HepG2 (cell line): ENCODE data around the gene CPNE1. TPM values are rescaled to one million over a fixed set of nuclear protein-coding genes. Genes with fewer than 3 reads are reported as not detected.

ENCODE experiments used
- CBFB ChIP-seq: sonication (generic); formaldehyde crosslinking; IDR thresholded peaks from 2 replicates; pipeline ENCODE4 v1.4.0; 2020; ENCODE audit warnings: missing genetic modification reagents
- HOXA7 ChIP-seq: sonication (generic); formaldehyde crosslinking; IDR thresholded peaks from 2 replicates; pipeline ENCODE4 v1.8.1; 2022; ENCODE audit warnings: mild to moderate bottlenecking, missing genetic modification reagents, moderate library complexity
- IKZF1 ChIP-seq: fragments of 450-650 bp; IDR thresholded peaks from 2 replicates; pipeline ENCODE4 v1.7.1; 2016
- MATR3 ChIP-seq: sonication (generic); formaldehyde crosslinking; IDR thresholded peaks from 2 replicates; pipeline ENCODE4 v1.4.0; 2020; ENCODE audit warnings: missing genetic modification reagents
- PAF1 ChIP-seq: IDR thresholded peaks from 2 replicates; pipeline ENCODE4 v1.6.1; 2016; ENCODE audit warnings: missing genetic modification reagents, missing compliant biosample characterization
- REL ChIP-seq: sonication (generic); formaldehyde crosslinking; conservative IDR thresholded peaks from 2 replicates; pipeline ENCODE4 v1.8.0; 2022; ENCODE audit warnings: mild to moderate bottlenecking, missing genetic modification reagents, moderate library complexity
- SOX5 ChIP-seq: IDR thresholded peaks from 2 replicates; pipeline ENCODE4 v1.6.1; 2016; ENCODE audit warnings: borderline replicate concordance
- ZNF44 ChIP-seq: sonication (generic); formaldehyde crosslinking; IDR thresholded peaks from 2 replicates; pipeline ENCODE4 v1.5.1; 2020; ENCODE audit warnings: mild to moderate bottlenecking, missing genetic modification reagents
- ZNF530 ChIP-seq: sonication (generic); formaldehyde crosslinking; IDR thresholded peaks from 2 replicates; pipeline ENCODE4 v1.5.0; 2020; ENCODE audit warnings: low read depth, mild to moderate bottlenecking, missing genetic modification reagents
- ZNF547 ChIP-seq: sonication (generic); formaldehyde crosslinking; IDR thresholded peaks from 2 replicates; pipeline ENCODE4 v1.5.1; 2020; ENCODE audit warnings: mild to moderate bottlenecking, missing genetic modification reagents
- ZNF572 ChIP-seq: sonication (generic); formaldehyde crosslinking; IDR thresholded peaks from 2 replicates; pipeline ENCODE4 v1.5.1; 2020; ENCODE audit warnings: mild to moderate bottlenecking, missing genetic modification reagents
- ZNF749 ChIP-seq: sonication (generic); formaldehyde crosslinking; IDR thresholded peaks from 2 replicates; pipeline ENCODE4 v1.8.0; 2022; ENCODE audit warnings: mild to moderate bottlenecking, missing genetic modification reagents, moderate library complexity, borderline replicate concordance
- polyA plus RNA-seq, 8 experiments: library from polyadenylated mRNA; depleted of rRNA in 3 of 8; stranded (reverse) in 7 of 8; unstranded in 1 of 8; fragments of >200 nt; fragmentation: Illumina TruSeq in 4 of 8; extraction: Trizol in 4 of 8; gene quantifications; 2 replicates each; pipeline versions ENCODE4 v1.2.1 to v1.2.3, GENCODE V29; 2011 to 2016; ENCODE audit warnings: low read depth in 4 of 8, missing spikeins in 1 of 8, mixed read lengths in 1 of 8; ENCODE audit not compliant: insufficient read depth in 1 of 8
- total RNA-seq, 5 experiments: library from RNA; depleted of rRNA; stranded (reverse); fragments of >200 nt; fragmentation: Illumina TruSeq; extraction: Trizol; gene quantifications; 2 replicates each; pipeline ENCODE4 v1.2.3, GENCODE V29; 2016; ENCODE audit warnings: low read depth in 1 of 5
- TF ChIP-seq, protein P1 (sequence below): sonication (generic); formaldehyde crosslinking; IDR thresholded peaks from 2 replicates; pipeline ENCODE4 v1.5.1; 2020; ENCODE audit warnings: mild to moderate bottlenecking, missing genetic modification reagents, borderline replicate concordance
- TF ChIP-seq, protein P2 (sequence below): sonication (generic); formaldehyde crosslinking; IDR thresholded peaks from 2 replicates; pipeline ENCODE4 v1.4.0; 2020; ENCODE audit warnings: mild to moderate bottlenecking, missing genetic modification reagents
- TF ChIP-seq, protein P3 (sequence below): sonication (generic); formaldehyde crosslinking; IDR thresholded peaks from 2 replicates; pipeline ENCODE4 v1.8.1; 2023; ENCODE audit warnings: mild to moderate bottlenecking, moderate library complexity, missing genetic modification reagents

Gene CPNE1
- total and polyA plus RNA-seq, 2 of the 13 experiments (the other 11 are each of a cell fraction or from before 2014, with no cell fraction given): 408 to 431 TPM

DNA sequence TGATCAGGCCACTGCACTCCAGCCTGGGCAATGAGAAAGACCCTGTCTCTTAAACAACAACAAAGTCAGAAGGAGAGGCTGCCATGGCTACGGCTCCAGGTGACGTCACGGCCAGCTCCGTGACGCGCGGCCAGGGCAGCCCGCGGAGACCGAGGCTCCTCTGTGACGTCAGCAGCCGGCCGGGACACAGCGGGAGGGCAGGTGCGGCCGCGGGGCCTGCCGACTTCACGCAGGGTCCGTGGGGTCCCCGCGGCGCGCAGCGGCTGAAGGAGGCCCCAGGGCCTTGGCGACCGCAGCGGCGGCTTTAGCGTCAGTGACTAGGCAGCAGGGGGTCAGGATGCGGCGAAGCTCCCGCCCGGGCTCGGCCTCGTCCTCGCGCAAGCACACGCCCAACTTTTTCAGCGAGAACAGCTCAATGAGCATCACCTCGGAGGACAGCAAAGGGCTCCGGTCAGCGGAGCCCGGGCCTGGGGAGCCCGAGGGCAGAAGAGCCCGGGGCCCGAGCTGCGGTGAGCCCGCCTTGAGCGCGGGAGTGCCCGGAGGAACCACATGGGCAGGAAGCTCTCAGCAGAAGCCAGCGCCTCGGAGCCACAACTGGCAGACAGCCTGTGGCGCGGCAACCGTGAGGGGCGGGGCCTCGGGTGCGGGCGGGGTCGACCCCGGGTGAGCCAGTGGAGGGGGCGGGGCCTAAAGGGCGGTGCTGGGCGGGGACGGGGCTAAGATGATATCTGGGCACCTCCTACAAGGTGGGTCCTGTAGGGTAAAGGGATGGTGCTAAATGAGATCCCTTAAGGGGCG lies 48.8 kb downstream of the CPNE1 start, which contains the start of gene SPAG4 (continued):
- no peak for TF ChIP-seq IKZF1
- TF ChIP-seq CBFB (CRISPR knock-in tag): 0 out of 2 replicates have a peak, but pooled peaks have one; percentile 28
- TF ChIP-seq ZNF749 (CRISPR knock-in tag): peak; percentile 97; the same call in 1 of the 2 replicates
- TF ChIP-seq SOX5 (CRISPR knock-in tag): no peak
- TF ChIP-seq ZNF572 (CRISPR knock-in tag): peak; percentile 76; the same call in 1 of the 2 replicates
- no peak for TF ChIP-seq PAF1 (CRISPR knock-in tag)
- peak; percentile 94; the same call in 1 of the 2 replicates for TF ChIP-seq ZNF44 (CRISPR knock-in tag)
- TF ChIP-seq MATR3 (CRISPR knock-in tag): no peak
- TF ChIP-seq, protein P1, sequence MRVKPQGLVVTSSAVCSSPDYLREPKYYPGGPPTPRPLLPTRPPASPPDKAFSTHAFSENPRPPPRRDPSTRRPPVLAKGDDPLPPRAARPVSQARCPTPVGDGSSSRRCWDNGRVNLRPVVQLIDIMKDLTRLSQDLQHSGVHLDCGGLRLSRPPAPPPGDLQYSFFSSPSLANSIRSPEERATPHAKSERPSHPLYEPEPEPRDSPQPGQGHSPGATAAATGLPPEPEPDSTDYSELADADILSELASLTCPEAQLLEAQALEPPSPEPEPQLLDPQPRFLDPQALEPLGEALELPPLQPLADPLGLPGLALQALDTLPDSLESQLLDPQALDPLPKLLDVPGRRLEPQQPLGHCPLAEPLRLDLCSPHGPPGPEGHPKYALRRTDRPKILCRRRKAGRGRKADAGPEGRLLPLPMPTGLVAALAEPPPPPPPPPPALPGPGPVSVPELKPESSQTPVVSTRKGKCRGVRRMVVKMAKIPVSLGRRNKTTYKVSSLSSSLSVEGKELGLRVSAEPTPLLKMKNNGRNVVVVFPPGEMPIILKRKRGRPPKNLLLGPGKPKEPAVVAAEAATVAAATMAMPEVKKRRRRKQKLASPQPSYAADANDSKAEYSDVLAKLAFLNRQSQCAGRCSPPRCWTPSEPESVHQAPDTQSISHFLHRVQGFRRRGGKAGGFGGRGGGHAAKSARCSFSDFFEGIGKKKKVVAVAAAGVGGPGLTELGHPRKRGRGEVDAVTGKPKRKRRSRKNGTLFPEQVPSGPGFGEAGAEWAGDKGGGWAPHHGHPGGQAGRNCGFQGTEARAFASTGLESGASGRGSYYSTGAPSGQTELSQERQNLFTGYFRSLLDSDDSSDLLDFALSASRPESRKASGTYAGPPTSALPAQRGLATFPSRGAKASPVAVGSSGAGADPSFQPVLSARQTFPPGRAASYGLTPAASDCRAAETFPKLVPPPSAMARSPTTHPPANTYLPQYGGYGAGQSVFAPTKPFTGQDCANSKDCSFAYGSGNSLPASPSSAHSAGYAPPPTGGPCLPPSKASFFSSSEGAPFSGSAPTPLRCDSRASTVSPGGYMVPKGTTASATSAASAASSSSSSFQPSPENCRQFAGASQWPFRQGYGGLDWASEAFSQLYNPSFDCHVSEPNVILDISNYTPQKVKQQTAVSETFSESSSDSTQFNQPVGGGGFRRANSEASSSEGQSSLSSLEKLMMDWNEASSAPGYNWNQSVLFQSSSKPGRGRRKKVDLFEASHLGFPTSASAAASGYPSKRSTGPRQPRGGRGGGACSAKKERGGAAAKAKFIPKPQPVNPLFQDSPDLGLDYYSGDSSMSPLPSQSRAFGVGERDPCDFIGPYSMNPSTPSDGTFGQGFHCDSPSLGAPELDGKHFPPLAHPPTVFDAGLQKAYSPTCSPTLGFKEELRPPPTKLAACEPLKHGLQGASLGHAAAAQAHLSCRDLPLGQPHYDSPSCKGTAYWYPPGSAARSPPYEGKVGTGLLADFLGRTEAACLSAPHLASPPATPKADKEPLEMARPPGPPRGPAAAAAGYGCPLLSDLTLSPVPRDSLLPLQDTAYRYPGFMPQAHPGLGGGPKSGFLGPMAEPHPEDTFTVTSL (CRISPR knock-in tag): peak; percentile 89
- TF ChIP-seq HOXA7 (CRISPR knock-in tag): no peak; the same call in 1 of the 2 replicates
- TF ChIP-seq ZNF547: peak; percentile 100
- no peak; the same call in 1 of the 2 replicates for TF ChIP-seq ZNF530
- peak; percentile 99 for TF ChIP-seq REL
- TF ChIP-seq, protein P2, sequence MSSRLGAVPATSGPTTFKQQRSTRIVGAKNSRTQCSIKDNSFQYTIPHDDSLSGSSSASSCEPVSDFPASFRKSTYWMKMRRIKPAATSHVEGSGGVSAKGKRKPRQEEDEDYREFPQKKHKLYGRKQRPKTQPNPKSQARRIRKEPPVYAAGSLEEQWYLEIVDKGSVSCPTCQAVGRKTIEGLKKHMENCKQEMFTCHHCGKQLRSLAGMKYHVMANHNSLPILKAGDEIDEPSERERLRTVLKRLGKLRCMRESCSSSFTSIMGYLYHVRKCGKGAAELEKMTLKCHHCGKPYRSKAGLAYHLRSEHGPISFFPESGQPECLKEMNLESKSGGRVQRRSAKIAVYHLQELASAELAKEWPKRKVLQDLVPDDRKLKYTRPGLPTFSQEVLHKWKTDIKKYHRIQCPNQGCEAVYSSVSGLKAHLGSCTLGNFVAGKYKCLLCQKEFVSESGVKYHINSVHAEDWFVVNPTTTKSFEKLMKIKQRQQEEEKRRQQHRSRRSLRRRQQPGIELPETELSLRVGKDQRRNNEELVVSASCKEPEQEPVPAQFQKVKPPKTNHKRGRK (CRISPR knock-in tag): peak; percentile 52; the same call in 1 of the 2 replicates
- TF ChIP-seq, protein P3, sequence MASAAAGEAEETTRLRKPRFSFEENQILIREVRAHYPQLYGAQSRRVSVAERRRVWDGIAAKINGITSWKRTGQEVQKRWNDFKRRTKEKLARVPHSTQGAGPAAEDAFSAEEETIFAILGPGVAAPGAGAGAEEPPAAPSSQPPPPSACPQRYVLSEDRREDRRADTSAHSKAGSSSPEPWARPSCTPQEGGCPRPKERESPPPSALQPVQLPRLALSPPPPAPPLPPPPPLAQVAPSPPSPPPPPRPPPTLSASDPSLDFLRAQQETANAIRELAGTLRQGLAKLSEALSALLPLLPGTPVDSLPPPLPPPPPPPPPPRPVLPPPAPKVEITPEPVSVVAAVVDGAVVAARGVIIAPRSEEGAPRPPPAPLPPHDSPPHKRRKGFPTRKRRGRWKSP (CRISPR knock-in tag): peak; percentile 96
